Mesothelial cell of epicardium (in vitro differentiated cells): ENCODE data around the gene CALHM3. TPM values are rescaled to one million over a fixed set of nuclear protein-coding genes. Genes with fewer than 3 reads are reported as not detected.

Experiments
- DNase-seq, 2 experiments: peaks; one replicate each; pipeline ENCODE4 v3.0.0; 2021; ENCODE audit warnings: low spot score in 2 of 2; ENCODE audit not compliant: unreplicated experiment in 2 of 2
- H3K27ac Mint-ChIP-seq: 2 replicates; pipeline ENCODE4 v1.8.0; 2021; ENCODE audit warnings: mixed read lengths
- H3K27me3 Mint-ChIP-seq: 2 replicates; pipeline ENCODE4 v1.8.0; 2021; ENCODE audit warnings: low read depth, mixed read lengths
- H3K36me3 Mint-ChIP-seq: 2 replicates; pipeline ENCODE4 v1.8.0; 2021; ENCODE audit warnings: mixed read lengths
- H3K4me1 Mint-ChIP-seq: 2 replicates; pipeline ENCODE4 v1.8.0; 2021; ENCODE audit warnings: mixed read lengths
- H3K4me3 Mint-ChIP-seq: 2 replicates; pipeline ENCODE4 v1.8.0; 2021; ENCODE audit warnings: mild to moderate bottlenecking, moderate library complexity, mixed read lengths
- H3K9me3 Mint-ChIP-seq: 2 replicates; pipeline ENCODE4 v1.8.0; 2021; ENCODE audit warnings: mixed read lengths
- CTCF ChIP-seq: fragments of 200-600 bp; sonication (generic); IDR thresholded peaks from one replicate; pipeline ENCODE4 v1.5.0; 2021; ENCODE audit warnings: antibody characterized with exemption; ENCODE audit not compliant: unreplicated experiment
- total RNA-seq: library from RNA; stranded (reverse); gene quantifications from 3 replicates; pipeline ENCODE4 v1.2.1, GENCODE V29; 2021

The CALHM3 gene
- total RNA-seq, 1 donor from 2014 or later = not detected

GRCh38 chr10:103448746-103449145 is 30.3 kb downstream of the CALHM3 start:
- Mint-ChIP-seq H3K9me3 (no peaks in the 10 kb centered on the region), H3K27me3 (no peaks in the 10 kb centered on the region), H3K36me3 (peaks cover 33% of the 10 kb centered on the region), H3K4me3 (no peak overlapping the region), H3K27ac (peak overlapping the region; percentile 8), H3K4me1 (no peaks in the 10 kb centered on the region)
- TF ChIP-seq CTCF = no peak
- no peak for DNase-seq

- Mint-ChIP-seq H3K4me1 (no peaks in the 10 kb centered on the region), H3K27me3 (no peaks in the 10 kb centered on the region), H3K27ac (no peak overlapping the region), H3K4me3 (no peak overlapping the region), H3K36me3 (peaks cover 39% of the 10 kb centered on the region), H3K9me3 (no peaks in the 10 kb centered on the region)
- TF ChIP-seq CTCF = no peak
- no peak for DNase-seq
Measured at GRCh38 chr10:103447187-103447586, 31.9 kb downstream of the CALHM3 start.

GRCh38 chr10:103445767-103446567 is 33.1 kb downstream of the CALHM3 start:
- Mint-ChIP-seq H3K4me1 (no peaks in the 10 kb centered on the region), H3K9me3 (no peaks in the 10 kb centered on the region), H3K27me3 (no peaks in the 10 kb centered on the region), H3K4me3 (no peak overlapping the region), H3K27ac (no peak overlapping the region), H3K36me3 (peaks cover 42% of the 10 kb centered on the region)
- DNase-seq = no peak
- no peak for TF ChIP-seq CTCF

- Mint-ChIP-seq H3K36me3 (peaks cover 46% of the 10 kb centered on the region), H3K27ac (no peak overlapping the region), H3K4me3 (no peak overlapping the region)
Measured at GRCh38 chr10:103445366-103445765, 33.7 kb downstream of the CALHM3 start.

GRCh38 chr10:103444478-103444877 is 34.6 kb downstream of the CALHM3 start:
- Mint-ChIP-seq H3K27ac (no peak overlapping the region), H3K4me3 (no peak overlapping the region), H3K4me1 (no peaks in the 10 kb centered on the region), H3K9me3 (no peaks in the 10 kb centered on the region), H3K27me3 (no peaks in the 10 kb centered on the region), H3K36me3 (peaks cover 49% of the 10 kb centered on the region)
- no peak for TF ChIP-seq CTCF
- no peak for DNase-seq

More at GRCh38 chr10:103445366-103445765, 33.7 kb downstream of the CALHM3 start:
- no peak for DNase-seq
- Mint-ChIP-seq H3K4me1 (no peaks in the 10 kb centered on the region), H3K9me3 (no peaks in the 10 kb centered on the region), H3K27me3 (no peaks in the 10 kb centered on the region)
- TF ChIP-seq CTCF = no peak
